ENCODE results near the gene RWDD4.
A peak's percentile ranks its signal among the peaks of the same experiment; 100 is the strongest.

The RWDD4 gene

GRCh38 chr4:183600189-183600685 lies 58.7 kb downstream of the RWDD4 start:
- DNase-seq, result peak; percentile 7
- ATAC-seq, result no peak

GRCh38 chr4:183599690-183600089 lies 59.3 kb downstream of the RWDD4 start:
- ATAC-seq, result no peak
- no peak for DNase-seq

- no peak for DNase-seq
- no peak for ATAC-seq
Observed at GRCh38 chr4:183599284-183599683, 59.7 kb downstream of the RWDD4 start.

GRCh38 chr4:183596067-183596757 lies 62.8 kb downstream of the RWDD4 start:
- ATAC-seq (no peak), DNase-seq (no peak)

- ATAC-seq, result no peak
- DNase-seq, result no peak
Observed at GRCh38 chr4:183594823-183595222, 64.2 kb downstream of the RWDD4 start.

GRCh38 chr4:183591301-183591700 lies 67.7 kb downstream of the RWDD4 start:
- no peak for ATAC-seq
- no peak for DNase-seq

All from stimulated activated naive CD8-positive, alpha-beta T cell treated with anti-CD3 and anti-CD28 coated beads, Interleukin-15, Interleukin-2, amounts not matched to agents 100 U/mL and 50 U/mL, for 24 hours (primary cell).